Stomach (tissue), 4 donors: ENCODE results near the gene RGS19.

ENCODE experiments used
- EP300 ChIP-seq: sonication (generic); formaldehyde crosslinking; IDR thresholded peaks from one replicate; pipeline ENCODE4 v1.6.1; 2017; ENCODE audit warnings: antibody characterized with exemption
- POLR2A ChIP-seq, 4 donors: fragments of 450-650 bp; IDR thresholded peaks; one replicate each; pipeline ENCODE4 v1.6.1; 2016; ENCODE audit warnings: antibody characterized with exemption in 4 of 4, control low read depth in 2 of 4, mild to moderate bottlenecking in 1 of 4, moderate library complexity in 1 of 4
- TF ChIP-seq, protein P1 (sequence below), 7 experiments: fragments of 450-650 bp in 4 of 7; fragments of 200-600 bp in 3 of 7; sonication (generic) in 3 of 7; IDR thresholded peaks; one replicate each; pipeline ENCODE4 v1.5.1; 2016 to 2019; ENCODE audit warnings: antibody characterized with exemption in 7 of 7, control low read depth in 2 of 7, mild to moderate bottlenecking in 1 of 7

DNA sequence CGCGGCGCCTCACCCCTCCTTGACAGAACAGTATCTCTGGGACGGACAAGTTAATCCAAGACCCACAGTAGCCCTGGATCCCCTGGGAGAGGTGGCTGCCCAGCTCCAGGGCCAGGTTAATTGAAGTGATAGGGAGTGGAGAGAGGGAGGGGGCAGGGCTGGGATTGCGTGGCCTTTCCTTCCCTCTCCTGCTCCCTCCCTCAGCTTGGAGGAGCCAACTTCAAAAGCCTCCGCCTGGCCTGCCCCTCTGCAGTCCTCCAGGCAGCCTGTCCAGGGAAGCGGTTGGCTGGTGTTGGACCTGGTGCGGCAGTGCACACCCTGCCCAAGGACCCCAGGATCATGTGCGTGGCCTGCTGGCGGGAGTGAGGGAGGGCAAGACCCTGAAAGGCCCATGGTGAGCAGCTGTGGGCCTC is 43.4 kb downstream of the RGS19 start, which contains the start of gene C20orf204:
- TF ChIP-seq, protein P1, sequence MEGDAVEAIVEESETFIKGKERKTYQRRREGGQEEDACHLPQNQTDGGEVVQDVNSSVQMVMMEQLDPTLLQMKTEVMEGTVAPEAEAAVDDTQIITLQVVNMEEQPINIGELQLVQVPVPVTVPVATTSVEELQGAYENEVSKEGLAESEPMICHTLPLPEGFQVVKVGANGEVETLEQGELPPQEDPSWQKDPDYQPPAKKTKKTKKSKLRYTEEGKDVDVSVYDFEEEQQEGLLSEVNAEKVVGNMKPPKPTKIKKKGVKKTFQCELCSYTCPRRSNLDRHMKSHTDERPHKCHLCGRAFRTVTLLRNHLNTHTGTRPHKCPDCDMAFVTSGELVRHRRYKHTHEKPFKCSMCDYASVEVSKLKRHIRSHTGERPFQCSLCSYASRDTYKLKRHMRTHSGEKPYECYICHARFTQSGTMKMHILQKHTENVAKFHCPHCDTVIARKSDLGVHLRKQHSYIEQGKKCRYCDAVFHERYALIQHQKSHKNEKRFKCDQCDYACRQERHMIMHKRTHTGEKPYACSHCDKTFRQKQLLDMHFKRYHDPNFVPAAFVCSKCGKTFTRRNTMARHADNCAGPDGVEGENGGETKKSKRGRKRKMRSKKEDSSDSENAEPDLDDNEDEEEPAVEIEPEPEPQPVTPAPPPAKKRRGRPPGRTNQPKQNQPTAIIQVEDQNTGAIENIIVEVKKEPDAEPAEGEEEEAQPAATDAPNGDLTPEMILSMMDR (IDR thresholded peaks at IDR 0.05) = no peak
- TF ChIP-seq POLR2A (IDR thresholded peaks at IDR 0.05) = no peak
- no peak for TF ChIP-seq EP300
